Brain microvascular endothelial cell (primary cell): ENCODE measurements around the gene FRMD4B.

Experiments used
- DNase-seq: peaks from one replicate; pipeline ENCODE4 v3.0.0-alpha.2; 2020
- H3K27ac ChIP-seq: fragments of 250-450 bp; sonication (Bioruptor Pico); 2 replicates; pipeline ENCODE4 v1.5.1; 2020; ENCODE audit warnings: mild to moderate bottlenecking, moderate library complexity
- H3K27me3 ChIP-seq: fragments of 250-450 bp; sonication (Bioruptor Pico); replicated peaks from 2 replicates; pipeline ENCODE4 v1.5.1; 2020; ENCODE audit warnings: mild to moderate bottlenecking
- H3K36me3 ChIP-seq: fragments of 250-450 bp; sonication (Bioruptor Pico); replicated peaks from 2 replicates; pipeline ENCODE4 v1.5.1; 2020; ENCODE audit warnings: mild to moderate bottlenecking
- H3K4me3 ChIP-seq: 2 replicates; pipeline ENCODE4 v1.5.1; 2011; ENCODE audit warnings: low read depth, mild to moderate bottlenecking, control low read depth, low read length, moderate library complexity
- in situ Hi-C: cut with HindIII; loops from 2 replicates; pipeline ENCODE4 v1.10.0; 2017; ENCODE audit warnings: low sequenced_read_pairs, low pct_ligation_motif_present
- TF ChIP-seq, protein P1 (sequence below): IDR thresholded peaks from 2 replicates; pipeline ENCODE4 v1.5.1; 2011; ENCODE audit warnings: low read depth, mild to moderate bottlenecking, moderate library complexity, low read length, control low read depth, inconsistent platforms; ENCODE audit errors: missing control alignments

The FRMD4B gene

GRCh38 chr3:69426291-69426966 is 40.5 kb upstream of the FRMD4B start:
- in situ Hi-C loops: no loop called here
- TF ChIP-seq, protein P1, sequence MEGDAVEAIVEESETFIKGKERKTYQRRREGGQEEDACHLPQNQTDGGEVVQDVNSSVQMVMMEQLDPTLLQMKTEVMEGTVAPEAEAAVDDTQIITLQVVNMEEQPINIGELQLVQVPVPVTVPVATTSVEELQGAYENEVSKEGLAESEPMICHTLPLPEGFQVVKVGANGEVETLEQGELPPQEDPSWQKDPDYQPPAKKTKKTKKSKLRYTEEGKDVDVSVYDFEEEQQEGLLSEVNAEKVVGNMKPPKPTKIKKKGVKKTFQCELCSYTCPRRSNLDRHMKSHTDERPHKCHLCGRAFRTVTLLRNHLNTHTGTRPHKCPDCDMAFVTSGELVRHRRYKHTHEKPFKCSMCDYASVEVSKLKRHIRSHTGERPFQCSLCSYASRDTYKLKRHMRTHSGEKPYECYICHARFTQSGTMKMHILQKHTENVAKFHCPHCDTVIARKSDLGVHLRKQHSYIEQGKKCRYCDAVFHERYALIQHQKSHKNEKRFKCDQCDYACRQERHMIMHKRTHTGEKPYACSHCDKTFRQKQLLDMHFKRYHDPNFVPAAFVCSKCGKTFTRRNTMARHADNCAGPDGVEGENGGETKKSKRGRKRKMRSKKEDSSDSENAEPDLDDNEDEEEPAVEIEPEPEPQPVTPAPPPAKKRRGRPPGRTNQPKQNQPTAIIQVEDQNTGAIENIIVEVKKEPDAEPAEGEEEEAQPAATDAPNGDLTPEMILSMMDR: no peak
- Histone ChIP-seq H3K4me3 (no peak overlapping the region), H3K27ac (no peak overlapping the region), H3K27me3 (no peaks in the 10 kb centered on the region), H3K36me3 (no peaks in the 10 kb centered on the region)
- no peak for DNase-seq

- Histone ChIP-seq H3K36me3 (no peaks in the 10 kb centered on the region), H3K4me3 (no peak overlapping the region), H3K27me3 (no peaks in the 10 kb centered on the region), H3K27ac (no peak overlapping the region)
- DNase-seq: no peak
- TF ChIP-seq, protein P1: peak; percentile 79
- in situ Hi-C loops: no loop called here
Measured at GRCh38 chr3:69425249-69425648, 39.4 kb upstream of the FRMD4B start.

GRCh38 chr3:69423463-69424155 is 37.7 kb upstream of the FRMD4B start:
- DNase-seq: no peak
- Histone ChIP-seq H3K27ac (no peak overlapping the region), H3K27me3 (no peaks in the 10 kb centered on the region), H3K4me3 (no peak overlapping the region), H3K36me3 (no peaks in the 10 kb centered on the region)
- TF ChIP-seq, protein P1: no peak
- in situ Hi-C loops: loop anchor here (25.0 kb wide), 2 partner anchors 111 to 261 kb away; no protein-coding TSS in a partner anchor

DNA sequence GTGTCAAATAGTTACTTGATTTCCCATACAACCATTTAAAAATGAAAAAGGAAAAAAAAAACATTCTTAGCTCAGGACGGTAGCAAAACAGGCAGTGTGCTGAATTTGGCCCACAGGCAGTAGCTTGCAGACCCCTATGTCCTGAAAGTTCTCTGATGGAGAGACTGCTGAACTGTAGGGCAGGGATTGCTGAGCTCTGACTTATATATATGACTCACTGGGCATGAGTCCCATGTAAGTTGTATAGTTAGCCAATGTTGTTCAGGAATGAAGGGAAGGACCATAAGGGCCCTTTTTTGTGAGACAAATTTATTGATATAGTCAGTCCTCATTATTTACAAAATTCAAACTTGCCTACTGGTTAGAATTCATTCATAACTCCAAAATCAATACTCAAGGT is 36.9 kb upstream of the FRMD4B start:
- H3K36me3 ChIP-seq: no peaks in the 10 kb centered on the region
- TF ChIP-seq, protein P1: no peak
- no peaks in the 10 kb centered on the region for H3K27me3 ChIP-seq
- peak; percentile 33 for DNase-seq
- in situ Hi-C loops: loop anchor here (25.0 kb wide), 2 partner anchors 110 to 260 kb away; no protein-coding TSS in a partner anchor
- no peak overlapping the region for H3K27ac ChIP-seq
- no peak overlapping the region for H3K4me3 ChIP-seq

DNA sequence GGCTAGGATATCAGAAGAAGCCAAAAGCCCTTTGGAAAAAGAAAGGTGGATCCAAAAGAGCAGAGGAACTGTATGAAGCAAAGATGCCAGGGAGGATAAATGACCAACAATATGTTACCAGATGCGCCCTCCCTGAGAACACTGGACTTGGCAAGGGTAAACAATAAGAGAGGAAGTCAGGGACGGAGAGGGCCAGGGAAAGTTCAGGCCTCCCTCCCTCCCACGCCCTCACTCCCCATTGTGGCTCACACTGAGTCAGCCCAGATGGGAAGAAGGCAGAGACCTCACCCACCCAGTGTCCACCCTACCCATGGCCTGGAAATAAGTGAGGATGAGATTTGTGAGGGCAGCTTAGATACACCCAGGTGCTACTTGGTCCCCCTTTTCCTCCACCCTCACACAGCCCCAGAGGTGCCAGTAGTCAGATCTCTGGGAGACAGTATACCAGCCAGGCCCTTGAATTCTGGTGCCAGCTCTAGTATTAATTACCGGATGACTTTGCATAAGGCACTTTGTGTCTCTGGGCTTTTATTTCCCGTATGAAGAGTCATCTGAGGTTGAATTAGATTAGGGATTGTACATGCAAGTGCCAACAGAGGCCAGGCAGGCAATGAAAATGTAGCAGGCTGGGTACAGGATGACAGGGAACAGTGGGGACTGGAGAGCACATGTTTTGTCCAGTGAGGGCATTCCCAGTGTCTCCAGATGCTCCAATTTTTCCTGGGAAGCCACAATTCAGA is 35.1 kb upstream of the FRMD4B start:
- no peak for DNase-seq
- TF ChIP-seq, protein P1: no peak
- Histone ChIP-seq H3K4me3 (no peak overlapping the region), H3K27me3 (no peaks in the 10 kb centered on the region), H3K36me3 (no peaks in the 10 kb centered on the region), H3K27ac (no peak overlapping the region)
- in situ Hi-C loops: loop anchor here (25.0 kb wide), 2 partner anchors 109 to 259 kb away; no protein-coding TSS in a partner anchor
